T-helper 22 cell (primary cell): ENCODE results near the gene UQCC3.
A peak's percentile ranks its signal among the peaks of the same experiment; 100 is the strongest.
"Not testable (repeated sequence)": the region's sequence is repeated elsewhere in the genome, so short reads cannot be mapped to it uniquely, and the experiment has no call there.

ENCODE experiments used
- DNase-seq: peaks from one replicate; pipeline ENCODE4 v3.0.0-alpha.2; 2020; ENCODE audit warnings: low read depth

Gene UQCC3

GRCh38 chr11:62703921-62704320, 32.4 kb downstream of the UQCC3 start:
- DNase-seq: not testable (repeated sequence)

- DNase-seq: no peak
Observed at GRCh38 chr11:62705413-62705812, 33.9 kb downstream of the UQCC3 start.

GRCh38 chr11:62705880-62706849, 34.7 kb downstream of the UQCC3 start:
- peak; percentile 93 for DNase-seq

- DNase-seq: no peak
Observed at GRCh38 chr11:62706850-62707247, 35.4 kb downstream of the UQCC3 start.

GRCh38 chr11:62707277-62707861, 35.9 kb downstream of the UQCC3 start, which contains the start of the genes BSCL2 and GNG3:
Gene BSCL2, minus strand, starts transcription at chr11:62707424. Its CDS starts 229 bp downstream, at chr11:62707195.
Gene GNG3, plus strand, starts transcription at chr11:62707676. Its CDS starts 620 bp downstream, at chr11:62708296.
- DNase-seq: no peak

GRCh38 chr11:62708392-62708791, 36.9 kb downstream of the UQCC3 start:
- no peak for DNase-seq

- DNase-seq: peak; percentile 23
Observed at GRCh38 chr11:62708793-62709192, 37.3 kb downstream of the UQCC3 start.

- DNase-seq: peak; percentile 95
Observed at GRCh38 chr11:62709247-62710000, 38.0 kb downstream of the UQCC3 start.

GRCh38 chr11:62710001-62710345, 38.5 kb downstream of the UQCC3 start:
- no peak for DNase-seq

GRCh38 chr11:62712276-62712812, 40.9 kb downstream of the UQCC3 start:
- no peak for DNase-seq

GRCh38 chr11:62712861-62713260, 41.4 kb downstream of the UQCC3 start:
- no peak for DNase-seq

GRCh38 chr11:62713343-62713742, 41.9 kb downstream of the UQCC3 start:
- no peak for DNase-seq

GRCh38 chr11:62715150-62716130, 44.0 kb downstream of the UQCC3 start:
- no peak for DNase-seq

- DNase-seq: no peak
Observed at GRCh38 chr11:62716206-62716605, 44.7 kb downstream of the UQCC3 start.

GRCh38 chr11:62716816-62717215, 45.3 kb downstream of the UQCC3 start:
- DNase-seq: no peak

GRCh38 chr11:62719302-62719978, 48.0 kb downstream of the UQCC3 start:
- no peak for DNase-seq

- DNase-seq: no peak
Observed at GRCh38 chr11:62721994-62722393, 50.5 kb downstream of the UQCC3 start.
